IPS-18c (cell line): ENCODE results near the gene PTGDR2.
"Not testable (repeated sequence)": the region's sequence is repeated elsewhere in the genome, so short reads cannot be mapped to it uniquely, and the experiment has no call there.

Experiments used
- H3K4me3 ChIP-seq: 2 replicates; pipeline ENCODE4 v1.7.0; 2013; ENCODE audit warnings: low read depth, mild to moderate bottlenecking, low read length, moderate library complexity; ENCODE audit not compliant: insufficient read depth
- H3K9me3 ChIP-seq: one replicate; pipeline ENCODE4 v1.6.1; 2013; ENCODE audit warnings: mild to moderate bottlenecking, low read length, moderate library complexity; ENCODE audit not compliant: control insufficient read depth, insufficient read depth

The PTGDR2 gene

DNA sequence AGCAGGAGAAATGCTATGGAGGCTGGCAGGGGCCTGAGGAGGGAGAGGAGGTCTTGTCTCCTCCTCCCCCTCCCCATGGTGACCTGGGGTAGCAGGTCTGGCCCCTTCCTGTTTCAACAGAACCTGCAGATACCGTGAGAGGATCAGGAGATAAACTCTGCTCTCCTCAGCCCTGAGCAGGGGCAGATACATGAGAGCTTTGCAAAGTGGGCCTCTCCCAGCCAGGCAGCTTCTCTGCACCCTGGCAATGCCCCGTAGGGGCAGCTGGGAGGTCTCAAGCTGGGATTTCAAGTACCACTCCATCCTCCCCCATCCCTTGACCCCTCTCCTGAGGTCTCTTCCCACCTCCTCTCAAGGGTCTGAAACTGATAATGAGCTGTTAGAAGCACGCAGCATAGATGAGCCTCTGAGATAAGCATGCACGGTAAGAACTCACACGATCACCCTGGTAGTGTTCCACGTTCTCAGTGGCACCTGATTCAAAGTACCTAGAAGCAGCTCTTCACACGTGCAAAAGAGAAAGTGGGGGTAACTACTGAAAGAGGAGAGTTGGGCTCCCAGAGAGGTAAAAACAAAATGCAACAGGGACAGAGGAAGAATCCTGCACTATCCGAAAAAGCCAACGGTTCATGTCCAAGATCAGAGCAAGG, 18.8 kb downstream of the PTGDR2 start:
- Histone ChIP-seq H3K9me3 (peaks cover 2% of the 10 kb centered on the region), H3K4me3 (no peak overlapping the region)

DNA sequence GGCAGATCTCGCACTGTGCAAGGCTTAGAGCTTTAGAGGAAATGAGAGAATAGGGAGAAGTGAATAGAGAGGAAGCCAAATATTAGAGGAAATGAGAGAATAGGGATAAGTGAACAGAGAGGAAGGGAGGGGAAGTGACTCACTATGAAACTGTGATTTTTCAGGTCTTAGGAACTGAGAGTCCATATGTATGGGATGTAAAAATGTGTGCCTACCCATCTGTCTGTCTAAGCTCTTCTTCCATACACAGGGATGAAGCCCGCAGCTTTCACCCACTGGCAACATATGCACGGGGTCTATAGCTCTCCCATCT, 20.3 kb downstream of the PTGDR2 start:
- Histone ChIP-seq H3K9me3 (peaks cover 2% of the 10 kb centered on the region), H3K4me3 (no peak overlapping the region)

DNA sequence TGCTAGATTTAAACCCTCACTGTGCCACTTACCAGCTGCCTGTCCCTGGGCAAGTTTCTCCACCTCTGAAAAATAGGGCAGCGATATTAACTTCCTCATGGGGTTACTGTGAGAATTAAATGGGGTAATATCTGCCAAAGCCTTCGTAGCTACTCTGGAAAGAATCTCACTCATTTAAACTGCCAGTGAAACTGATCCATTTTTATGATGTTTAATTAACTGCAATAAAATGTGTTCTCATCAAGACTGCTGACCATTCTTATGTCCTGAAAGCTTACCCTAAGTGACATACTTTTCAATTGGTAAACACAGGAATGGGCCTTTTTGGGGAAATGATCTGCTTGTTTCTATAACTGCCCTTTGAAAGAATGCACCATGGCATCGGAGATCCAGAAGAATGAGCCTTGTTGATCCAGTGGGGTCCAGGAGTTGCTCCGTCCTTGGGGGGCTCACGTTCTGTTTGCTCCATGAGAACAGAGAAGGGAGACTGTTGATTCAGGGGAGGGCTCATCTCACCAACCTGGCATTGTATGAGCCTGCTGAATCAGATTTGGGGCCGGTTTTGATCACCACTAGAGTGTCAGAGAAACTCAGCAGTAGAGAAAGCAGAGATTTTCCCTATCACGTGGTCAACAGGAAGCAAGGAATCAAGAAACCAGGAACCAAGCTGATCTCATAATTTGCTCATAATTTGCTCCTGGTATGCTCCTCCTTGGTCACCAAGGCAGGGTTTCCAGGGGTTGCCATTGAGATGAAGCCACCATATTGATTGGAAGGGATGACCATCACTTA, 20.8 kb downstream of the PTGDR2 start:
- Histone ChIP-seq H3K9me3 (peaks cover 2% of the 10 kb centered on the region), H3K4me3 (no peak overlapping the region)

DNA sequence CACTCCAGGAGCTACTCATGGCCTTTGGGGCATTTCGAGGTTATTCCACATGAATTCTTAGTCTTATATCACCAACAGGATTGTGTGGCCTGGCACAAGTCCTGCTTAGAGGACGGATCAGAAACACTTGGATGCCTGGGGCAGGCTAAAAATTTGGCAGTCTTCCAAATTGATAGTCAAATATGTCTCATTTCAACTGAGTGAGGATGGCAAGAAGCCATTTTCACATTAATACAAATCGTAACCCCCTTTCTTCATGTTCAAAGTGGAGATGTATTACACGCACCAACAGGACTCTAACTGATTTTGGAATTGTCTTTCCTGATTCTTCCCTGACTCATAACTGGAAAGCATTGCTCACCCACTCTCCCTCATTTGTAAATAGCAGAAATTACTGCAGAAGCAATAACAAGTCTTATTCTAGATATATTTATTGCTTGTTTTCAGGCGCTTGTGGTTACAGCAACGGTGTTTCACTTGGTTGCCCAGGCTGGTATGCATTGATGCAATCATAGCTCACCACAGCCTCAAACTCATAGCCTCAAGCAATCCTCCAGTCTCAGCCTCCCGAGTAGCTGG, 24.2 kb downstream of the PTGDR2 start:
- Histone ChIP-seq H3K4me3 (no peak overlapping the region), H3K9me3 (no peaks in the 10 kb centered on the region)

DNA sequence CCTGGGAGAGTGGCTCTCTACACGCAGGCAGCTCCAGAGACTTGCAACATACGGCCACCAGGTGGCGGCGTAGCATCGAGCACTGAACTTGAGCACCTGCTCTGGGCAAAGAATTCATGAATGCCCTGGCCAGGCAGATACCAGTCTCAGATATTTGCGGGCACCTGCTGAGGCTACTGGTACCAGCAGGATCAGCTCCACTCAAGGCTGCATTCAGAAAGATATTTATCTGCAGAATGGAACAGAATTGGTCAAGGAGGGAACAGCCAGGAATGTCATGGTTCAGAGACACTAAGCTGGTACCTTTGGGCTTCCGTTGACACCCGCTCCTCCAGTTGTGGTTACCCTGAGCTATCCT, 24.6 kb downstream of the PTGDR2 start:
- no peak overlapping the region for H3K4me3 ChIP-seq
- H3K9me3 ChIP-seq = no peaks in the 10 kb centered on the region

DNA sequence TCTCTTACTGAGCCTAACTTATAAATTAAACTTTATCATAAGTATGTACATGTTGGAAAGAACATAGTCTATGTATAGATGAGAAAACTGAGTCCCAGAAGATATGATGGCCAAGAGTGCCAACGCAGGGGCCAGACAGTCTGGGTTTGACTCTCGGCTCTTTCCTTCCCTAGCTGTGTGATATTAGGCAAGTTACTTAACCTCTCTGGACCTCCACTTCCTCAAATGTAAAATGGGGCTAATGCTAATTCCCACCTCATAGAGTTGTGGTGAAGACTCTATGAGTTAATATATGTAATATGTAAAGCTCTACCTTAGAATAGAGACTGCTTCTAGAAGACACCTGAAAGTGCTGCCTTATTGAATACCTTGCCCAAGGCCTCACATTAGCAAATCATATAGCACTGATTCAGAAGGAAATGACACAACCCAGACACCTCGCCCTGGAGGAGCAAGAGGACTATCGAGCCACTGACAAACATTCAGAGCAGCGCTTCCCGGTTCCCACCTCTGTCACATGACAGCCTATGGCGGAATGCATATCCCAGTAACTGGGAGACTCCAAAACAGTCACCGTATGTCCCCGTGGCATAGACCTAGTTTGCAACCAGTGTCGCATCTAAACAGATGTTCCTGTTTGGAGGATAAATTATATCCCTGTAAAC, 25.1 kb downstream of the PTGDR2 start:
- Histone ChIP-seq H3K9me3 (no peaks in the 10 kb centered on the region), H3K4me3 (no peak overlapping the region)

DNA sequence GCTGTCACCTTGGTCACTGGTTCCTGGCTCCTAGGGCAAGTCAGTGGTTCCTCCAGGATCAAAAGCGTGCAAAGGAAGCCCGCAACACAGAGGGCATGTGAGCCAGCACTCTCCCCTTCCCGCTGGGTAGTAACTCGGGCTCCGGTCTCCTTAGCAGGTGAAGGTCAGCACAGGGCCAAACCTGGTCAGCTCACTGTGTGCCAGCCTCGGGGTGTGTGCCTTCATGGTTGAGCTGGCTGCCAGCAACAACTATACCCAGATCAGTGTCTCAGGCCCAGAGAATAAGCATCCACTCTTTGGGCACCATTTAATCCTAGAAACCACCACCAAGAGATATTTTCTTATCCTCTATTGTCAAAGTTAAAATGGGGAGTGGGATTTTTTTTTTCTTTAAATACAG, 30.0 kb downstream of the PTGDR2 start:
- H3K4me3 ChIP-seq = no peak overlapping the region
- no peaks in the 10 kb centered on the region for H3K9me3 ChIP-seq

DNA sequence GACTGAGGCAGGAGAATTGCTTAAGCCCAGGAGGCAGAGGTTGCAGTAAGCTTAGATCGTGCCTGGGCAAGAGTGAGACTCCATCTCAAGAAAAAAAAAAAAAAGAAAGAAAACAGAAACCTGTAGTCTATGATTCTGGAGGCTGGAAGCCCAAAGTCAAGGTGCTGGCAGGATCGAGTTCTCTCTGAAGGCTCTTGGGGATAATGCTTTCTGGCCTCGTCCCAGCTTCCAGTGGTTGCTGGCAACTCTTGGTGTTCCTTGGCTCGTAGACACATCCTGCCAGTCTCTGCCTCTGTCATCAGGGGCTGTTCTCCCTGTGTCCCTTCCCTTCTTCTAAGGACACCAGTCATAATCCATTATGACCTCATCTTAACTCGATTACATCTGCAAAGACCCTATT, 30.6 kb downstream of the PTGDR2 start:
- Histone ChIP-seq H3K4me3 (no peak overlapping the region), H3K9me3 (no peaks in the 10 kb centered on the region)

DNA sequence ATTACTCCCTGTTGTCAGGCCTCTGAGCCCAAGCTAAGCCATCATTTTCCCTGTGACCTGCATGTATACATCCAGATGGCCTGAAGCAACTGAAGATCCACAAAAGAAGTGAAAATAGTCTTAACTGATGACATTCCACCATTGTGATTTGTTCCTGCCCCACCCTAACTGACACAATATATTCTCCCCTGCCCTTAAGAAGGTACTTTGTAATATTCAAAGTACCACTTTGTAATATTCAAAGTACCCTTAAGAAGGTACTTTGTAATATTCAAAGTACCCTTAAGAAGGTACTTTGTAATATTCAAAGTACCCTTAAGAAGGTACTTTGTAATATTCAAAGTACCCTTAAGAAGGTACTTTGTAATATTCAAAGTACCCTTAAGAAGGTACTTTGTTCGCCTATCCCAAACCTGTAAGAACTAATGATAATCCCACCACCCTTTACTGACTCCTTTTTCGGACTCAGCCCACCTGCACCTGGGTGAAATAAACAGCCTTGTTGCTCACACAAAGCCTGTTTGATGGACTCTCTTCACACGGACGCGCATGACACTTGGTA, 31.9 kb downstream of the PTGDR2 start:
- not testable (repeated sequence) for H3K4me3 ChIP-seq, H3K9me3 ChIP-seq

DNA sequence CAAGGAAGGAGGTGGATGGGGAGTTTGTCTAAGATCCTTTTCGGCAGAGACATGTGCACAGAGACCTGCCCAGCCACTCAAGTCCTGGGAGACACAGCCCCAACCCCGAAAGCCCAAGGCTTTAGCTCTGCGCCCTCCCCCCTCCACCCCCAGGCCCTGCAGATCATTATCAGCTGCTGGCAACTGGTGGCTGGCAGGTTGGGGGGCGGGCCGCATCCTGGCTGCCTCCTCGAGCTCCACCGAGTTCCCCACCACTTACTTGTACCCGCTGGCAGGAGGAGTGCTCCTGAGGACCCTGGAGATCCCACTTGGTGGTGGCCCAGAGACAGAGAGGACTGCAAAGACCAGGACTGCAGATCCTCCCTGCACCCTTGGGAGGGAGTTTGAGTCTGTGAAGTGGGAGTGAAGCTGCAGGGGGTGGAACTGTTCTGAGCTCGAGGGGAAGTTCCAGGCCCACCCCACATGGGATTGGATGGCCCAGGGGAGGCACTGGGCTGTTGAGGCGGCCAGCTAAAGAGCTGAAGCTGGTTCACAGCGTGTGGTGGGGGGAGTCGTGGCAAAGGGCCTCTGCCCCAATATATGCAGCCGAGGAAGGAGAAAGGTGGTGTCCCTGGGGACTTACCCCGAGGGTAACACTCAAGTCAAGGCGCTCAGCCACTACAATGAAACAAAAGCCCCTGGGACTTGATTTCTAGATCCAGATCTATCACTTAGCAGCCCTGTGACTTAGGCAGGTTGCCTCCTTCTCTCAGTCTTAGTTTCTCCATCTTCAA, 33.7 kb downstream of the PTGDR2 start:
- no peak overlapping the region for H3K4me3 ChIP-seq
- no peaks in the 10 kb centered on the region for H3K9me3 ChIP-seq

DNA sequence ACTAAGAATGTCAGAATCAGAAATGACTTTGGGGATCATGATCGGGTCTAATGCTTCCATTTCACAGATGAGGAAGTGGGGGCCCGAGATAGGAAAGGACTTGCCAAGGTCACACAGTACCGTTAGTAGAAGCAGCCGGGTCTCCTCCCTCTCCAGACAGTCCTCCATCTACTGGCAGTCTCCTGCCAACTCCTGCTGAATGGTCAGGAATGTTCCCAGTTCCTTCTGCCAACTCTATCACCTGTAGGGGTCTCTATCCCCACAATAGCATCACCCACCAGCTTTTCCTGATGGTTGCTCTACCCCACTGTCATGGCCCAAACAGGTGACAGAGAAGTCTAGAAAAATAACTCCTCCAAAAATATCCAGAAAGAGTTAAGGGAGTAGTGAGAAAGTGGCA, 37.7 kb downstream of the PTGDR2 start:
- H3K9me3 ChIP-seq = peaks cover 2% of the 10 kb centered on the region
- H3K4me3 ChIP-seq = no peak overlapping the region

DNA sequence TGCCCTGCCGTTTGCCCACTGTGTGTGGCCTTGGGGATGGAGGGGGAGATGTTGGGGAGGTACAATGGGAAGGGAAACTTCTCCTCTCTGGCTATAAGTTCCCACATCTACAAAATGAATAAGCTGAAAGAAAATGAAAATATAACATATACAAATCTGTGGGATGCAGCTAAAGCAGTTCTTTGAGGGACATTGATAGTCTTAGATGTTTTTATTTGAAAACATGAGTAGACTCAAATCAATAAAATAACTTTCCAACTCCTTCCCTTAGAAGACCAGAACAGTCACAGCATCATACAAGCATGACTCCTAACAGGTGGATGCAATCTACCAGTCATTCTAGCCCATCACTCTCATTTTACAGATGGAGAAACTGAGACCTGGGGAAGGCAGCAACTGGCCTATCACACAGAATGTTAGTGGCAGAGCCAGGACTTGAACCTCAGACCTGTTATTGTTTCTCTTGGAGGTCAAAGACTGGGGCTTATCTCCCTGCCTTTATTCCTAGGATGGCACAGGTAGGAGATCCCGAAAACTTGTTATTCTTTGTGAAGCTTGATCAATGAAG, 39.1 kb downstream of the PTGDR2 start:
- Histone ChIP-seq H3K9me3 (peaks cover 2% of the 10 kb centered on the region), H3K4me3 (no peak overlapping the region)

DNA sequence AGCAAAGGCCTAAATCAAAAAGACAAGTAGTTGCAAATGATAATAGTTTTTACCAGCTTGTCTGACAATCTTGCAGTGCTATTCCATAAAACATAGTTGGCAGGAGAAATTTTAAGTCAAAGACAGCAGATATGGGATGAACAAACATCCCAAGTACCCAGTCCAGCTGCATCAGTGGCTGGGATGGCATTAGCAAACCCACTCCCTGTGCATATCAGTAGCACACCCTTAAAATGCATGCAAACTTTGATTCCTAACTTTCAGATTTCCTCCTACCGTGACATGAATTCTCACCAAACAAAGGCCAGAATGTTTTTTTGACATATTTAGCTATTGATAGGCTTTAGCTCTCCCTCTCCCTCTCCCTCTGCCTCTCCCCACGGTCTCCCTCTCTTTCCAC, 41.6 kb downstream of the PTGDR2 start:
- peaks cover 2% of the 10 kb centered on the region for H3K9me3 ChIP-seq
- H3K4me3 ChIP-seq = no peak overlapping the region

DNA sequence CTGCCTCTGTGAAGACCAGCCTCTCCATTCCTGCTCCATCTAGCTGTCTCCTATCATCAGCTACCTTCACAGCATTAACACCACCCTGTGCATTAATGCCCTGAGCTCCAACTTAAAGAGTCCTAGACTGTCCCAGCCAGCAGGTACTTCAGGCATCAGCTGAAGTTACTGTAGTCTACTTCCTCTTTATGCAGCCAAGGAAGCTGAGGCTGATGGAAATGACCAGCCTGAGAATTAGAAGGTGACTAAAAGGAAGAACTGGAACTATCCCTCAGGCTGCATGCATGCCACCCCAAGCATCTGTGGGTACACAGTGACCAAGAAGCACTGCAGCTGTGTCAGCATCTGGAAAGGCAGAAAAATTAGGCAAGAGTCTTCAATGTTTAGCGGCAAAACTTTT, 42.4 kb downstream of the PTGDR2 start:
- Histone ChIP-seq H3K9me3 (peaks cover 2% of the 10 kb centered on the region), H3K4me3 (no peak overlapping the region)

DNA sequence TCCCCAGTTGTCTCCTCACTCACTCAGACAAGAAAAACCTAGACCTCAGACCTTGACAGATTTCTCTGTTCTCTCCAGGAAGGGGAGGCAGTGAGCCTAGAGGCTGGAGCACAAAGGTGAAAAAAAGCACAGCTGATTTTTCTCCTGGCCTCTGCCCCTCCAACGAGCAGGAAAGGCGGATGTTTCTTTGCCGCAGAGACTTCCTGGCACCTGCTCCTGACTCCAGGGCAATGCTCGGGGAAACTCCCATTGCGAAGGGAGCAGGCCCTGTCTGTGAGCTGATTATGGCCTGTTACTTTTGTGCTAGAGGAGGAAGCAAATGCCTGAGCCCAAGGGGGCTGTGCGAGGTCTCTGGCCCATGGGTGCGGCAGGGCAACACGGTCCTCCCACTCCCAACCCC, 45.2 kb downstream of the PTGDR2 start:
- no peaks in the 10 kb centered on the region for H3K9me3 ChIP-seq
- no peak overlapping the region for H3K4me3 ChIP-seq

DNA sequence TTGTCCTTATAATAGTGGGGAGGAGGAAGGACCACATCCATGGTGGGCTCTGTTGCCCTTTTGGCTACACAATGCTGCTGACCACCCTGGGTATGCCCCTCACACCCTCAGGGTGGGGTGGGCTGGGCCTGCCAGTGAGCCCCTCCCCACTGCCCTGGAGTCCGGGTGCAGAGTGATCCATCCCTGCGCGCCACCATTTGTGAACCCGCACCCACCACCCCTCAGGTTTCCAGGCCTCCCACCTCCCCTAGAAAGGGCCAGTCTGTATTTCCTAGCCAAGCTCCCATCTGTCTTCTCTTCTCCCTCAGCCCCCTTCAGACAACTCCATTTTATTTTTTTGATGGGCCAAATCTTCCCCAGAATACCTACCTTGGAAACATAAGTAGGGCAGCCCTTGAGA, 45.6 kb downstream of the PTGDR2 start:
- no peaks in the 10 kb centered on the region for H3K9me3 ChIP-seq
- H3K4me3 ChIP-seq = no peak overlapping the region

DNA sequence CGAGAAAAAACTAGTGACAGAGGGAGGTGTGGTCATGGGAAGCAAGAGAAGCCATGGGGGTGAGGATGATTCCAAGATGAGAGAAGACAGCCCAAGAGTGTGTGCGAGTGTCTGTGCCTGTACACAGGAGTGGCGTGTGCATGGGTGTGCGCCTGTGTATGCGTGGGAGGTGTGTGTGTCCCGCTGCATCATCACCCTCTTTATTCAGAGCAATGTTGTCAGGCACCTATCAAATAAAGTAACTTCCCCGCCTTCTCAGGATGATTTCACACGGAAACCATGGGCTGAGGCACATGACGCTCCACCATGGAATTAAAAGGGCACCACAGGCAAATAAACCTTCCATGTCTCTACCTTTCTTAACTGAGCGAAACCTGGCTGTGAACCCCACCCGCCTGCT, 46.1 kb downstream of the PTGDR2 start:
- Histone ChIP-seq H3K9me3 (no peaks in the 10 kb centered on the region), H3K4me3 (no peak overlapping the region)
